ENCODE data around the gene MAMSTR. TPM values are rescaled to one million over a fixed set of nuclear protein-coding genes. Genes with fewer than 3 reads are reported as not detected.

Gene MAMSTR
- total and polyA plus RNA-seq, 2 experiments from 2014 or later = 0.22 to 2.7 TPM

- DNase-seq = no peak
- no peak within 1 kb of the TSS for H3K4me3 ChIP-seq
- no peaks in the 10 kb centered on the region for H3K4me1 ChIP-seq (ENCODE audit: insufficient read depth)
- no peaks in the 10 kb centered on the region for H3K9me2 ChIP-seq (ENCODE audit: insufficient read depth)
- no peak within 1 kb of the TSS for H3K9ac ChIP-seq
- H3K27me3 ChIP-seq (replicated peaks; ENCODE audit: insufficient read depth) = no peaks in the 10 kb centered on the region
- no peaks in the 10 kb centered on the region for H3K79me2 ChIP-seq (ENCODE audit: insufficient read depth)
- H3F3A ChIP-seq (ENCODE audit: insufficient read depth) = no peaks in the 10 kb centered on the region
- H3K9me3 ChIP-seq (ENCODE audit: low read depth) = no peaks in the 10 kb centered on the region
- WGBS, 2 experiments (ENCODE audit: low coverage in 1 of 2, low lambda C conversion rate in 2 of 2, missing lambda C conversion rate in 2 of 2) = 76 to 83% methylated on average over 19 to 25 of the region's 25 CpGs
- no peaks in the 10 kb centered on the region for H4K20me1 ChIP-seq (ENCODE audit: insufficient read depth)
- no peaks in the 10 kb centered on the region for H3K36me3 ChIP-seq (ENCODE audit: low read depth)
- no peak within 1 kb of the TSS for H2AFZ ChIP-seq
- no peak for TF ChIP-seq EZH2phosphoT487 (IDR thresholded peaks at IDR 0.05; ENCODE audit: insufficient read depth, low read depth)
- no peak for TF ChIP-seq EZH2 (IDR thresholded peaks at IDR 0.05; ENCODE audit: insufficient read depth, poor library complexity, severe bottlenecking)
- H3K4me2 ChIP-seq (ENCODE audit: unreplicated experiment) = no peak within 1 kb of the TSS
- in situ Hi-C loops (cut with MboI) = no loop called here
- no peak within 1 kb of the TSS for H3K27ac ChIP-seq
Measured at GRCh38 chr19:48672994-48673393, 46.5 kb downstream of the MAMSTR start, which contains the start of gene NTN5. NTN5 (minus strand) TSS chr19:48673017; CDS start chr19:48670986, 2,031 bp downstream.

DNA sequence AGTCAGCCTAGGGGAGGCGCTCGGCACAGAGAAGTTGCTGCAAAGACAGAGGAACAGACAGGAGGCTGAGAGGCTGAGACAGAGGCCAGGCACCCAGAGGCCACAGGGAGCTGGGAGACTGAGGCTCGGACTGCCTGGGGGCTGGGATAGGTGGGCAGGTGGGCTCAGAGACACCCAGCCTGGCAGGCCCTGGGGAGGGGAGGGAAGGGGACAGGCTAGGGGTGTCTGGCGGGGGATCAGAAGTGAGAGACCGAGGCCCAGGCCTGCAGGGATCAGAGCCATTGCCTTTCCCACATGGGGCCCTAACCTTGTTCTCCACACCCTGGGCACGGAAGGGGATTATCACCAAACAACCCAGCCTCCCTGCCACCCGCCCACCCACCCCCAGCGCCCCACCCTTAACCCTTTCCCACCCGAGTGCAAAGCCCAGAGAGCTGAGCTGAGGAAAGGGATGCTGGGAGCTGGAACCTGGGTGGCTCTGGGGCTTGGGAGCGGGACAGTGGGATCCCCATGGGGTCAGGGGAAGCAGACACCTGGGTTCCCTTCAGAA is 48.0 kb downstream of the MAMSTR start:
- no peak overlapping the region for H2AFZ ChIP-seq
- no peak overlapping the region for H3K4me2 ChIP-seq (ENCODE audit: unreplicated experiment)
- no peaks in the 10 kb centered on the region for H3K36me3 ChIP-seq (ENCODE audit: low read depth)
- TF ChIP-seq EZH2phosphoT487 (IDR thresholded peaks at IDR 0.05; ENCODE audit: insufficient read depth, low read depth) (no peak), EZH2 (IDR thresholded peaks at IDR 0.05; ENCODE audit: insufficient read depth, poor library complexity, severe bottlenecking) (no peak)
- H4K20me1 ChIP-seq (ENCODE audit: insufficient read depth) = no peaks in the 10 kb centered on the region
- 57 to 60% methylated on average over 3 to 10 of the region's 10 CpGs for WGBS, 2 experiments (ENCODE audit: low coverage in 1 of 2, low lambda C conversion rate in 2 of 2, missing lambda C conversion rate in 2 of 2)
- H3K27ac ChIP-seq = no peak overlapping the region
- H3K4me1 ChIP-seq (ENCODE audit: insufficient read depth) = no peaks in the 10 kb centered on the region
- H3K79me2 ChIP-seq (ENCODE audit: insufficient read depth) = no peaks in the 10 kb centered on the region
- no peaks in the 10 kb centered on the region for H3K27me3 ChIP-seq (replicated peaks; ENCODE audit: insufficient read depth)
- DNase-seq = no peak
- H3K9me2 ChIP-seq (ENCODE audit: insufficient read depth) = no peaks in the 10 kb centered on the region
- H3K9ac ChIP-seq = no peak overlapping the region
- in situ Hi-C loops (cut with MboI) = no loop called here
- no peaks in the 10 kb centered on the region for H3K9me3 ChIP-seq (ENCODE audit: low read depth)
- no peak overlapping the region for H3K4me3 ChIP-seq
- H3F3A ChIP-seq (ENCODE audit: insufficient read depth) = no peaks in the 10 kb centered on the region

DNA sequence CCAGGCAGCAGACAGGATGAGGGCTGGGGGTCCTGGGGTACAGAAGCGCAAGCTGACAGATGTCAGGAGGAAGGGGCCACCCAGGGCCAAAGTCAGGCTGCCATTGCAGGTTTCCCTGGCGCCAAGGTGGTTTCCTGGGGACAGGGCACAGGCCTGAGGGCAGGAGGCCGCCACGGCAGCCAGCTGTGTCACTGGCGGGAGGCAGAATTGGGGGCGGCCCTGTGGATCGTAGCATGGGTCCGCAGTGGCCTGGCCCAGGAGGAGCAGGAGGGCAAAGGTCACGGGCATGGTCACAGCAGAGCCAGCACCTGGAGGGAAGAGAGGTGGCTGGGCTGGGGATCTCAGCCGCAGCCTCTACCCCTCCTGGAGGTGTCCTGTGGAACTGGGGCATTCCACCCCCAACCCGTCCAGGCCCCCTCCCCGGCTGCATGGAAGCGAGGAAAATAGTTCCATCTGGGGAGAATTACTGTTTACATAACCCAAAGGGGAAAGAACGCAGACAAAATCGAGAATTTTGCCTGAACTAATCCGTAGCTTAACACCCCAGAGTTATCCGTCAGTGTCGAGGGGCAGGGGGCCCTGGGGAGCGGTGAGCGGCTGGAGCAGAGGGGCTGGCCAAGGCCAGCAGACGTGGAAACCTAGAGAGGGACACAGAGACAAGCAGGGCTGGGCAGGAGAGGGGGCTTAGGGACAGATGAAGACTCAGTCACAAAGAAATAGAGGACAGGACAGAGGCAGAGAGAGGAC is 48.7 kb downstream of the MAMSTR start:
- no peak for DNase-seq
- H3K4me2 ChIP-seq (ENCODE audit: unreplicated experiment) = no peak overlapping the region
- no peaks in the 10 kb centered on the region for H3K79me2 ChIP-seq (ENCODE audit: insufficient read depth)
- no peaks in the 10 kb centered on the region for H3K36me3 ChIP-seq (ENCODE audit: low read depth)
- H2AFZ ChIP-seq = no peak overlapping the region
- no peaks in the 10 kb centered on the region for H3F3A ChIP-seq (ENCODE audit: insufficient read depth)
- H3K4me3 ChIP-seq = no peak overlapping the region
- H3K9ac ChIP-seq = no peak overlapping the region
- in situ Hi-C loops (cut with MboI) = no loop called here
- H3K27me3 ChIP-seq (replicated peaks; ENCODE audit: insufficient read depth) = no peaks in the 10 kb centered on the region
- no peaks in the 10 kb centered on the region for H4K20me1 ChIP-seq (ENCODE audit: insufficient read depth)
- no peaks in the 10 kb centered on the region for H3K4me1 ChIP-seq (ENCODE audit: insufficient read depth)
- no peak overlapping the region for H3K27ac ChIP-seq
- H3K9me2 ChIP-seq (ENCODE audit: insufficient read depth) = no peaks in the 10 kb centered on the region
- whole genome bisulfite sequencing, 2 experiments (ENCODE audit: low coverage in 1 of 2, low lambda C conversion rate in 2 of 2, missing lambda C conversion rate in 2 of 2) = 71 to 72% methylated on average over 21 of the region's 21 CpGs
- TF ChIP-seq EZH2phosphoT487 (IDR thresholded peaks at IDR 0.05; ENCODE audit: insufficient read depth, low read depth) (no peak), EZH2 (IDR thresholded peaks at IDR 0.05; ENCODE audit: insufficient read depth, poor library complexity, severe bottlenecking) (no peak)
- no peaks in the 10 kb centered on the region for H3K9me3 ChIP-seq (ENCODE audit: low read depth)

- no peaks in the 10 kb centered on the region for H3K9me3 ChIP-seq (ENCODE audit: low read depth)
- no peak for DNase-seq
- H3K9me2 ChIP-seq (ENCODE audit: insufficient read depth) = no peaks in the 10 kb centered on the region
- no peaks in the 10 kb centered on the region for H4K20me1 ChIP-seq (ENCODE audit: insufficient read depth)
- no peaks in the 10 kb centered on the region for H3K4me1 ChIP-seq (ENCODE audit: insufficient read depth)
- H3K9ac ChIP-seq = no peak overlapping the region
- H3K27ac ChIP-seq = no peak overlapping the region
- H3F3A ChIP-seq (ENCODE audit: insufficient read depth) = no peaks in the 10 kb centered on the region
- H3K27me3 ChIP-seq (replicated peaks; ENCODE audit: insufficient read depth) = no peaks in the 10 kb centered on the region
- TF ChIP-seq EZH2 (IDR thresholded peaks at IDR 0.05; ENCODE audit: insufficient read depth, poor library complexity, severe bottlenecking) (no peak), EZH2phosphoT487 (IDR thresholded peaks at IDR 0.05; ENCODE audit: insufficient read depth, low read depth) (no peak)
- H2AFZ ChIP-seq = no peak overlapping the region
- no peak overlapping the region for H3K4me2 ChIP-seq (ENCODE audit: unreplicated experiment)
- H3K36me3 ChIP-seq (ENCODE audit: low read depth) = no peaks in the 10 kb centered on the region
- 85 to 86% methylated on average over 17 to 26 of the region's 26 CpGs for WGBS, 2 experiments (ENCODE audit: low coverage in 1 of 2, low lambda C conversion rate in 2 of 2, missing lambda C conversion rate in 2 of 2)
- in situ Hi-C loops (cut with MboI) = no loop called here
- no peaks in the 10 kb centered on the region for H3K79me2 ChIP-seq (ENCODE audit: insufficient read depth)
- no peak overlapping the region for H3K4me3 ChIP-seq
Measured at GRCh38 chr19:48669903-48670668, 49.4 kb downstream of the MAMSTR start.

Measured in GM23248 (cell line).